ENCODE measurements around the gene RWDD4. TPM values are rescaled to one million over a fixed set of nuclear protein-coding genes. Genes with fewer than 3 reads are reported as not detected.
"Not testable (repeated sequence)": the region's sequence is repeated elsewhere in the genome, so short reads cannot be mapped to it uniquely, and the experiment has no call there.

Gene RWDD4
- total RNA-seq, 4 donors from 2014 or later = 11.3 to 33.8 (median 13.2) TPM

- H3K4me1 ChIP-seq = no peaks in the 10 kb centered on the region
- no peaks in the 10 kb centered on the region for H3K27me3 ChIP-seq
- no peaks in the 10 kb centered on the region for H3K9me3 ChIP-seq
- no peaks in the 10 kb centered on the region for H3K36me3 ChIP-seq
- TF ChIP-seq, protein P1, sequence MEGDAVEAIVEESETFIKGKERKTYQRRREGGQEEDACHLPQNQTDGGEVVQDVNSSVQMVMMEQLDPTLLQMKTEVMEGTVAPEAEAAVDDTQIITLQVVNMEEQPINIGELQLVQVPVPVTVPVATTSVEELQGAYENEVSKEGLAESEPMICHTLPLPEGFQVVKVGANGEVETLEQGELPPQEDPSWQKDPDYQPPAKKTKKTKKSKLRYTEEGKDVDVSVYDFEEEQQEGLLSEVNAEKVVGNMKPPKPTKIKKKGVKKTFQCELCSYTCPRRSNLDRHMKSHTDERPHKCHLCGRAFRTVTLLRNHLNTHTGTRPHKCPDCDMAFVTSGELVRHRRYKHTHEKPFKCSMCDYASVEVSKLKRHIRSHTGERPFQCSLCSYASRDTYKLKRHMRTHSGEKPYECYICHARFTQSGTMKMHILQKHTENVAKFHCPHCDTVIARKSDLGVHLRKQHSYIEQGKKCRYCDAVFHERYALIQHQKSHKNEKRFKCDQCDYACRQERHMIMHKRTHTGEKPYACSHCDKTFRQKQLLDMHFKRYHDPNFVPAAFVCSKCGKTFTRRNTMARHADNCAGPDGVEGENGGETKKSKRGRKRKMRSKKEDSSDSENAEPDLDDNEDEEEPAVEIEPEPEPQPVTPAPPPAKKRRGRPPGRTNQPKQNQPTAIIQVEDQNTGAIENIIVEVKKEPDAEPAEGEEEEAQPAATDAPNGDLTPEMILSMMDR (IDR thresholded peaks at IDR 0.05) = no peak
- no peak for TF ChIP-seq POLR2A (IDR thresholded peaks at IDR 0.05)
- no peak for DNase-seq
- H3K27ac ChIP-seq = no peak overlapping the region
- H3K4me3 ChIP-seq = no peak overlapping the region
Observed at GRCh38 chr4:183631577-183632198, 27.3 kb downstream of the RWDD4 start.

- Histone ChIP-seq H3K4me1 (no peaks in the 10 kb centered on the region), H3K4me3 (no peak overlapping the region), H3K27ac (no peak overlapping the region), H3K36me3 (no peaks in the 10 kb centered on the region), H3K27me3 (no peaks in the 10 kb centered on the region), H3K9me3 (no peaks in the 10 kb centered on the region)
- no peak for DNase-seq
- no peak for TF ChIP-seq POLR2A (IDR thresholded peaks at IDR 0.05)
- TF ChIP-seq, protein P1 (IDR thresholded peaks at IDR 0.05) = no peak
Observed at GRCh38 chr4:183627979-183628588, 30.9 kb downstream of the RWDD4 start.

DNA sequence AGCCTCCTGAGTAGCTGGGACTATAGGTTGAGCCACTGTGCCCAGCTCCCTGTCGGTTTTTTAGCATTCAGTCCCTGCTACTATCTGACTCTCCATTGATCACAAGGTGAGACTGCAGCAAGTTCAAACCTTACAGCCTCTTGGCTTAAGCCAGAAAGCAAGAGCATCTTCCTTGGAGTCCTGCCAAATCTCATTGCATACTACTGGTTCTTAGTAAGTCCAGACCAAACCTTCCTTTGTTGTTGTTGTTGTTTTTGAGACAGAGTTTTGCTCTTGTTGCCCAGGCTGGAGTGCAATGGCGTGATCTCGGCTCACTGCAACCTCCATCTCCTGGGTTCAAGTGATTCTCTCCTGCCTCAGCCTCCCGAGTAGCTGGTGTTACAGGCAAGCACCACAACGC is 31.7 kb downstream of the RWDD4 start:
- not testable (repeated sequence) for H3K27ac ChIP-seq, DNase-seq, H3K27me3 ChIP-seq, H3K4me3 ChIP-seq, H3K36me3 ChIP-seq, H3K9me3 ChIP-seq, H3K4me1 ChIP-seq

- TF ChIP-seq, protein P1 (IDR thresholded peaks at IDR 0.05) = no peak
- TF ChIP-seq POLR2A (IDR thresholded peaks at IDR 0.05) = no peak
- Histone ChIP-seq H3K27me3 (no peaks in the 10 kb centered on the region), H3K36me3 (no peaks in the 10 kb centered on the region), H3K4me1 (no peaks in the 10 kb centered on the region), H3K27ac (no peak overlapping the region), H3K4me3 (no peak overlapping the region), H3K9me3 (no peaks in the 10 kb centered on the region)
- DNase-seq = no peak
Observed at GRCh38 chr4:183626168-183626567, 32.8 kb downstream of the RWDD4 start.

GRCh38 chr4:183624548-183624947 is 34.4 kb downstream of the RWDD4 start:
- DNase-seq = no peak
- Histone ChIP-seq H3K4me1 (no peaks in the 10 kb centered on the region), H3K27me3 (no peaks in the 10 kb centered on the region), H3K27ac (no peak overlapping the region), H3K9me3 (no peaks in the 10 kb centered on the region), H3K36me3 (no peaks in the 10 kb centered on the region), H3K4me3 (no peak overlapping the region)
- TF ChIP-seq POLR2A (IDR thresholded peaks at IDR 0.05) = no peak
- TF ChIP-seq, protein P1 (IDR thresholded peaks at IDR 0.05) = no peak

- Histone ChIP-seq H3K4me1 (no peaks in the 10 kb centered on the region), H3K27me3 (no peaks in the 10 kb centered on the region), H3K27ac (no peak overlapping the region), H3K9me3 (no peaks in the 10 kb centered on the region), H3K4me3 (no peak overlapping the region), H3K36me3 (no peaks in the 10 kb centered on the region)
- TF ChIP-seq, protein P1 (IDR thresholded peaks at IDR 0.05) = no peak
- no peak for DNase-seq
Observed at GRCh38 chr4:183621875-183622274, 37.1 kb downstream of the RWDD4 start.
